ENCODE measurements around the gene SCUBE3. TPM values are rescaled to one million over a fixed set of nuclear protein-coding genes. Genes with fewer than 3 reads are reported as not detected.
A peak's percentile ranks its signal among the peaks of the same experiment; 100 is the strongest.

The SCUBE3 gene
- total and polyA plus RNA-seq, 9 of the 15 experiments (the other 6 are each of a cell fraction or from before 2014, with no cell fraction given): 0.01 to 0.11 TPM; not detected in 7

- TF ChIP-seq HES1 (IDR thresholded peaks at IDR 0.05; ENCODE audit: low read depth) (no peak), TCFL5 (CRISPR knock-in tag; conservative IDR thresholded peaks at IDR 0.05) (no peak), NR1H2 (CRISPR knock-in tag; IDR thresholded peaks at IDR 0.05) (no peak), HOXB6 (CRISPR knock-in tag; IDR thresholded peaks at IDR 0.05; ENCODE audit: borderline replicate concordance) (no peak), ZNF79 (CRISPR knock-in tag; IDR thresholded peaks at IDR 0.05; ENCODE audit: low read depth) (no peak), SNAPC5 (CRISPR knock-in tag; IDR thresholded peaks at IDR 0.05) (no peak), ZNF124 (CRISPR knock-in tag; IDR thresholded peaks at IDR 0.05) (no peak), STAG1 (CRISPR knock-in tag; IDR thresholded peaks at IDR 0.05; ENCODE audit: borderline replicate concordance) (peak; percentile 97), TRIM28 (IDR thresholded peaks at IDR 0.05) (no peak), ZBTB17 (CRISPR knock-in tag; IDR thresholded peaks at IDR 0.05) (no peak), KAT7 (CRISPR knock-in tag; IDR thresholded peaks at IDR 0.05; ENCODE audit: borderline replicate concordance) (no peak), ZHX1 (conservative IDR thresholded peaks at IDR 0.05; ENCODE audit: low read length) (no peak), HDAC6 (IDR thresholded peaks at IDR 0.05; ENCODE audit: low read depth, low read length) (no peak), PREB (CRISPR knock-in tag; IDR thresholded peaks at IDR 0.05) (no peak), NFRKB (IDR thresholded peaks at IDR 0.05; ENCODE audit: low read depth) (no peak), NFATC3 (IDR thresholded peaks at IDR 0.05) (no peak), RBM25 (IDR thresholded peaks at IDR 0.05; ENCODE audit: low read depth, low read length, severe bottlenecking) (no peak), HDAC1 (IDR thresholded peaks at IDR 0.05) (no peak), ARID1B (IDR thresholded peaks at IDR 0.05) (no peak), ELF4 (CRISPR knock-in tag; IDR thresholded peaks at IDR 0.05) (no peak), SAP30 (IDR thresholded peaks at IDR 0.05; ENCODE audit: borderline replicate concordance, insufficient read depth, low read depth, low read length, poor library complexity, severe bottlenecking) (no peak), CTBP1 (IDR thresholded peaks at IDR 0.05; ENCODE audit: borderline replicate concordance) (peak; percentile 51; the same call in 1 of the 2 replicates), HMGN3 (IDR thresholded peaks at IDR 0.05; ENCODE audit: borderline replicate concordance, extremely low read depth, insufficient read length, low read depth, low read length) (no peak)
These were observed 27.4 kb downstream of the SCUBE3 start (continued) for GRCh38 chr6:35240838-35241801.
